ENCODE measurements around the gene AKAP3. TPM values are rescaled to one million over a fixed set of nuclear protein-coding genes. Genes with fewer than 3 reads are reported as not detected.

AKAP3 gene
- total and polyA plus RNA-seq, 12 donors, result 0.40 to 7.4 (median 2.5) TPM

DNA sequence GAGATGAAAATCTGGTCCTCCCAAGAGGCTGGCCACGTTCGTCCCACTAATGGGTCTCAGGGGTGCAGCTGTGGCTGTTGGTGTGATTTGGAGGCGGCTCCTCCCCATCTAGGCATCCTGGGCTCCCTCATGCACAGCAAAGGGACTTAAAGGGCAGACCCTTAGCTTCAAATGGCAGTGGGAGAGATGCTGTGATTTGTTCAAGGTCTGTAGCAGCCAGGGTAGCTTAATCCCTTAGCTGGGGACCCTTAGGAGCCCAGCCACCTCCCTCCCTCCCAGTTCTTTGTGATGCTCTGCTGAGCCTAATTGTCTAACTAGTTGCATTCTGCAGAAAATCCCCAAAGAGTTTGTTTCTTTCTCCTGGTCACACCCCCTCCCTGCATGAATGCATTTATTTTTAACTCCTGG lies 68.6 kb downstream of the AKAP3 start:
- intact Hi-C loops (cut with DNase I), result no loop called here
- DNase-seq, result no peak

DNA sequence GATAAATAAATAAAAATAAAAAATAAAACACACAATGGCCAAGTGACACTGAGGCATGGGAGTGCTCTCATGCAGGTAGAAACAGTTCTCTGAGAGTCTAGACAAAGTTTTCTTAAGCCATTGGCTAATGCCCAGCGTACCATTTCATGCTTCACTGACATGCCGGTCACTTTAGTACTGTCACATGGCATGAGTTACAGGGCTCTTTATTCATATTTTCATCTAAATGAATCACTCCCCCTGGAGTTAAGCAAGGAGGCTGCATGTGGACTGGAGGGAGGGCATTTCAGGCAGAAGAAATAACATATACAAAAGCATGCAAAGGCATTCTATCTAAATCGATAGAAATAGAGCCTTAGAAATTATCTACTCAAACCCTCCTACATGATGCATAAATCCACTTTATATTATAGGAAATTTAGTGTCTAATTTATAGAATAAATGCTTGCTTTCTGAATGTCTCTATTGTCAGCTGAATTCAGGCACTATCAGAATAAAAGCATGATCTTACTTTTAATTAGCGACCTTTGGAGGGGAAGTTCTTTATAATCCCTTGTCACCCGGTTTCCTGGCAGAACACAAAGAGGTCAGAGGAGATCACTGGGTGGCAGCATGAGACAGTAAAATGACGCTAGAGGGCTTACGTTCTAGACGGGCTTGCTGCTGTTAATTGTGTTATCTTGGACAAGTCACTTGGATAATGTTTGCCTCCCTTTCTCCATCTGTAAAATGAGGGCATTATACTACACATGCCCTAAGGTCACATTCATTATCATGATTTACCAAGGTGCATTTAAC lies 69.3 kb downstream of the AKAP3 start:
- Histone ChIP-seq H3K9me3 (replicated peaks in 1 of 3) (no peaks in the 10 kb centered on the region), H3K36me3 (replicated peaks in 1 of 2) (no peaks in the 10 kb centered on the region), H3K4me1 (replicated peaks in 1 of 2) (no peaks in the 10 kb centered on the region), H3K27ac (no peak overlapping the region), H3K27me3 (no peaks in the 10 kb centered on the region), H3K4me3 (no peak overlapping the region)
- TF ChIP-seq POLR2A (IDR thresholded peaks at IDR 0.05), result no peak
- TF ChIP-seq, protein P1, sequence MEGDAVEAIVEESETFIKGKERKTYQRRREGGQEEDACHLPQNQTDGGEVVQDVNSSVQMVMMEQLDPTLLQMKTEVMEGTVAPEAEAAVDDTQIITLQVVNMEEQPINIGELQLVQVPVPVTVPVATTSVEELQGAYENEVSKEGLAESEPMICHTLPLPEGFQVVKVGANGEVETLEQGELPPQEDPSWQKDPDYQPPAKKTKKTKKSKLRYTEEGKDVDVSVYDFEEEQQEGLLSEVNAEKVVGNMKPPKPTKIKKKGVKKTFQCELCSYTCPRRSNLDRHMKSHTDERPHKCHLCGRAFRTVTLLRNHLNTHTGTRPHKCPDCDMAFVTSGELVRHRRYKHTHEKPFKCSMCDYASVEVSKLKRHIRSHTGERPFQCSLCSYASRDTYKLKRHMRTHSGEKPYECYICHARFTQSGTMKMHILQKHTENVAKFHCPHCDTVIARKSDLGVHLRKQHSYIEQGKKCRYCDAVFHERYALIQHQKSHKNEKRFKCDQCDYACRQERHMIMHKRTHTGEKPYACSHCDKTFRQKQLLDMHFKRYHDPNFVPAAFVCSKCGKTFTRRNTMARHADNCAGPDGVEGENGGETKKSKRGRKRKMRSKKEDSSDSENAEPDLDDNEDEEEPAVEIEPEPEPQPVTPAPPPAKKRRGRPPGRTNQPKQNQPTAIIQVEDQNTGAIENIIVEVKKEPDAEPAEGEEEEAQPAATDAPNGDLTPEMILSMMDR (IDR thresholded peaks at IDR 0.05), result peak in 1 of 6 experiments; percentile 4
- peak in 5 of 7 donors; percentile 23 to 61 (median 29) for DNase-seq
- intact Hi-C loops (cut with DNase I), result no loop called here
- WGBS, 4 donors, result 25 to 39% (median 30%) methylated on average over 8 of the region's 8 CpGs

More for the DNA sequence above, 68.6 kb downstream of the AKAP3 start:
- H3K4me1 ChIP-seq (replicated peaks in 1 of 2), result no peaks in the 10 kb centered on the region
- TF ChIP-seq, protein P1 (IDR thresholded peaks at IDR 0.05), result no peak
- TF ChIP-seq POLR2A (IDR thresholded peaks at IDR 0.05), result no peak
- H3K27ac ChIP-seq, result no peak overlapping the region
- no peaks in the 10 kb centered on the region for H3K9me3 ChIP-seq (replicated peaks in 1 of 3)
- WGBS, 4 donors, result 53 to 88% (median 60%) methylated on average over 3 of the region's 3 CpGs
- H3K36me3 ChIP-seq (replicated peaks in 1 of 2), result no peaks in the 10 kb centered on the region
- H3K4me3 ChIP-seq, result no peak overlapping the region
- H3K27me3 ChIP-seq, result no peaks in the 10 kb centered on the region

DNA sequence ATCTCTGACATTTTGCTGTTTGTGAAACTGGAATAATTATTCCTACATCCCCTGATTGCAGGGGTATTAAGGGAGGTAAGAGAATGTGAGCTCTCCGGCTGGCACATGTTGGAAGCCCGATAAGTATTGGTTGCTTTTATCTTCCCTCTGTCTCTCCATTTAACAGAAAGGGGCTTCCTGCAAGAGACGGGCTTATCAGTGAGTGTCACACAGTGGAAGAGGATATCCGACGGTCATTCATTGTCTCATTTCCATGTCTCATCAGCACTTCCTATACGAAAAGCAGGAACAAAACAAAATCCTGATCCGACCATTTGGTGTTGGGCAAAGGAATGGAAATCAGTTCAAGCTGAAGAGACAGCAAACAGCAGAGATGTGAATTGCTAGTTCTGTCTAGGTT lies 76.2 kb downstream of the AKAP3 start:
- H3K4me1 ChIP-seq (replicated peaks in 1 of 2), result no peaks in the 10 kb centered on the region
- no peak for DNase-seq
- H3K4me3 ChIP-seq, result no peak overlapping the region
- H3K27me3 ChIP-seq, result no peaks in the 10 kb centered on the region
- 71 to 79% (median 74%) methylated on average over 7 of the region's 7 CpGs for WGBS, 4 donors
- no peak overlapping the region for H3K27ac ChIP-seq
- intact Hi-C loops (cut with DNase I), result no loop called here
- no peak for TF ChIP-seq POLR2A (IDR thresholded peaks at IDR 0.05)
- TF ChIP-seq, protein P1 (IDR thresholded peaks at IDR 0.05), result no peak
- H3K36me3 ChIP-seq (replicated peaks in 1 of 2), result no peaks in the 10 kb centered on the region
- H3K9me3 ChIP-seq (replicated peaks in 1 of 3), result no peaks in the 10 kb centered on the region

DNA sequence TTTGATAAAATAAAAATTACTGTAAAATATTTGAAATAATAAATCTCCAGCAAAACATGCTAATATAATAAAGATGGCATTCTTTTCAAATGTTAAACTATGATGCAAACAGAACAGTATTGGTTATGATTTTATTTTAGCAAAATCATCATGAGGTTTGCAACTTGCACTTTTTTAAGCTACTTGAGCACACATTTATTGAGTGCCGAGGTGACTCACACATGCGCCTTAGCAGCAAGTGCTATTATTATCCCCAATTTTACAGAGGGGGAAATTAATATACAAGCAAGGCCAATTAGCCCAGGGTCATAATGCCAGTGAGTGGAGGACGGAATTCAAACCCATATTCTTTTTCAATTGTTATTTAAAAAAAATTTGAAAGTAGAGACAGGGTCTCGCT lies 79.6 kb downstream of the AKAP3 start:
- H3K36me3 ChIP-seq (replicated peaks in 1 of 2), result no peaks in the 10 kb centered on the region
- H3K4me3 ChIP-seq, result no peak overlapping the region
- WGBS, 4 donors, result 84 to 89% (median 87%) methylated on average over 4 of the region's 4 CpGs
- no peaks in the 10 kb centered on the region for H3K27me3 ChIP-seq
- no peak for DNase-seq
- no peak overlapping the region for H3K27ac ChIP-seq
- no peak for TF ChIP-seq POLR2A (IDR thresholded peaks at IDR 0.05)
- TF ChIP-seq, protein P1 (IDR thresholded peaks at IDR 0.05), result no peak
- intact Hi-C loops (cut with DNase I), result no loop called here
- H3K4me1 ChIP-seq (replicated peaks in 1 of 2), result no peaks in the 10 kb centered on the region
- H3K9me3 ChIP-seq (replicated peaks in 1 of 3), result no peaks in the 10 kb centered on the region

Measured in adrenal gland (tissue), 12 donors.